HEK293 (cell line): ENCODE results near the gene NPDC1.
A peak's percentile ranks its signal among the peaks of the same experiment; 100 is the strongest.

Experiments used
- REST ChIP-seq: fragments of 450-650 bp; formaldehyde crosslinking; IDR thresholded peaks from 2 replicates; pipeline ENCODE4 v1.5.1; 2016; ENCODE audit warnings: missing biosample characterization, missing genetic modification characterization
- TF ChIP-seq, protein P1 (sequence below): fragments of 450-650 bp; formaldehyde crosslinking; IDR thresholded peaks from 2 replicates; pipeline ENCODE4 v1.5.1; 2016; ENCODE audit warnings: missing biosample characterization, missing genetic modification characterization
- TF ChIP-seq, protein P2 (sequence below): sonication (generic); formaldehyde crosslinking; IDR thresholded peaks from 2 replicates; pipeline ENCODE4 v1.8.1; 2022; ENCODE audit warnings: mild to moderate bottlenecking, moderate library complexity, missing genetic modification reagents
- TF ChIP-seq, protein P3 (sequence below): fragments of 450-650 bp; formaldehyde crosslinking; IDR thresholded peaks from 2 replicates; pipeline ENCODE4 v1.5.1; 2016; ENCODE audit warnings: missing biosample characterization, missing genetic modification characterization

DNA sequence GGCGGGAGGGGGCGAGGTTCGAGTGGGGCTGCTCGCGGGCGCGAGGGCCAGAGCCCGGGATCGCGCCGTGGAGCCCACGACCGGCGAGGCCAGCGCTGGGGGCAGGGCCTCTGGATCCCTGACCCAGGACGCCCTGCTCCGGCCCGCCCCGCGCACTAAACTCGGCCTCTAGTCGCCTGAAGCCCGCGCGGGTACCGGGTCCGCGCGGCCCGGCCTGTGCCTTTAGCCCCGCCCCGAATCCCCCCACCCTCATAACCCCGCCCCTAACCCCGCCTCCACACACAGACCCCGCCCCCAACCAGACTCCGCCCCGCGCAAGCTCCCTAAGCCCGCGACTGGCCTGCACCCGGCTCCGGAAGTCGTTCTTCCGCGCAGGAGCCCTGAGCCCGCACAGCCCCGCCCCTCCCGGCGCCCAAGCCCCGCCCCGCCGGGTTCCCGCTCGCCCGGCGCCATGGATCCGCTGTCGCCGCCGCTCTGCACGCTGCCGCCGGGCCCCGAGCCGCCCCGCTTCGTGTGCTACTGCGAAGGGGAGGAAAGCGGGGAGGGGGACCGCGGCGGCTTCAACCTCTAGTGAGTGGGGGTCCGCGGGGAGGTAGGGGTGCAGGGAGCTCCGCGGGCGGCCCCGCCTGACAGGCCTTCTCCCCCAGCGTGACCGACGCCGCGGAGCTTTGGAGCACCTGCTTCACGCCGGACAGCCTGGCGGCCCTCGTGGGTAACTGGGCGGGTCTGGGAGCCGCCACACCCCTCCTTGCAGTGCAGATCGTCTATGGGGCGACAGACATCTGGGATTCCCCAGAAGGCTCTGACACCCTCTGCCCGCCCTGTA is 53.8 kb downstream of the NPDC1 start, which contains the start of gene PAXX:
- TF ChIP-seq, protein P1, sequence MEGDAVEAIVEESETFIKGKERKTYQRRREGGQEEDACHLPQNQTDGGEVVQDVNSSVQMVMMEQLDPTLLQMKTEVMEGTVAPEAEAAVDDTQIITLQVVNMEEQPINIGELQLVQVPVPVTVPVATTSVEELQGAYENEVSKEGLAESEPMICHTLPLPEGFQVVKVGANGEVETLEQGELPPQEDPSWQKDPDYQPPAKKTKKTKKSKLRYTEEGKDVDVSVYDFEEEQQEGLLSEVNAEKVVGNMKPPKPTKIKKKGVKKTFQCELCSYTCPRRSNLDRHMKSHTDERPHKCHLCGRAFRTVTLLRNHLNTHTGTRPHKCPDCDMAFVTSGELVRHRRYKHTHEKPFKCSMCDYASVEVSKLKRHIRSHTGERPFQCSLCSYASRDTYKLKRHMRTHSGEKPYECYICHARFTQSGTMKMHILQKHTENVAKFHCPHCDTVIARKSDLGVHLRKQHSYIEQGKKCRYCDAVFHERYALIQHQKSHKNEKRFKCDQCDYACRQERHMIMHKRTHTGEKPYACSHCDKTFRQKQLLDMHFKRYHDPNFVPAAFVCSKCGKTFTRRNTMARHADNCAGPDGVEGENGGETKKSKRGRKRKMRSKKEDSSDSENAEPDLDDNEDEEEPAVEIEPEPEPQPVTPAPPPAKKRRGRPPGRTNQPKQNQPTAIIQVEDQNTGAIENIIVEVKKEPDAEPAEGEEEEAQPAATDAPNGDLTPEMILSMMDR (tag by site-specific recombination): peak; percentile 33; the same call in 1 of the 2 replicates
- TF ChIP-seq, protein P2, sequence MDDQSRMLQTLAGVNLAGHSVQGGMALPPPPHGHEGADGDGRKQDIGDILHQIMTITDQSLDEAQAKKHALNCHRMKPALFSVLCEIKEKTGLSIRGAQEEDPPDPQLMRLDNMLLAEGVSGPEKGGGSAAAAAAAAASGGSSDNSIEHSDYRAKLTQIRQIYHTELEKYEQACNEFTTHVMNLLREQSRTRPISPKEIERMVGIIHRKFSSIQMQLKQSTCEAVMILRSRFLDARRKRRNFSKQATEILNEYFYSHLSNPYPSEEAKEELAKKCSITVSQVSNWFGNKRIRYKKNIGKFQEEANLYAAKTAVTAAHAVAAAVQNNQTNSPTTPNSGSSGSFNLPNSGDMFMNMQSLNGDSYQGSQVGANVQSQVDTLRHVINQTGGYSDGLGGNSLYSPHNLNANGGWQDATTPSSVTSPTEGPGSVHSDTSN (CRISPR knock-in tag): no peak
- TF ChIP-seq REST (tag by site-specific recombination): no peak
- TF ChIP-seq, protein P3, sequence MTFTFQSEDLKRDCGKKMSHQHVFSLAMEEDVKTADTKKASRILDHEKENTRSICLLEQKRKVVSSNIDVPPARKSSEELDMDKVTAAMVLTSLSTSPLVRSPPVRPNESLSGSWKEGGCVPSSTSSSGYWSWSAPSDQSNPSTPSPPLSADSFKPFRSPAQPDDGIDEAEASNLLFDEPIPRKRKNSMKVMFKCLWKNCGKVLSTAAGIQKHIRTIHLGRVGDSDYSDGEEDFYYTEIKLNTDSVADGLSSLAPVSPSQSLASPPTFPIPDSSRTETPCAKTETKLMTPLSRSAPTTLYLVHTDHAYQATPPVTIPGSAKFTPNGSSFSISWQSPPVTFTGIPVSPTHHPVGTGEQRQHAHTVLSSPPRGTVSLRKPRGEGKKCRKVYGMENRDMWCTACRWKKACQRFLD (tag by site-specific recombination): 0 out of 2 replicates have a peak, but pooled peaks have one; percentile 30
